HG03025 (cell line): ENCODE data around the gene TOMM7.
"Not testable (repeated sequence)": the region's sequence is repeated elsewhere in the genome, so short reads cannot be mapped to it uniquely, and the experiment has no call there.

Source experiments
- ATAC-seq: cut with Tn5 transposase; IDR thresholded peaks from one replicate; pipeline ENCODE4 v1.9.1; 2021; ENCODE audit warnings: mild to moderate bottlenecking, moderate library complexity; ENCODE audit not compliant: unreplicated experiment, low FRiP score

TOMM7 gene

DNA sequence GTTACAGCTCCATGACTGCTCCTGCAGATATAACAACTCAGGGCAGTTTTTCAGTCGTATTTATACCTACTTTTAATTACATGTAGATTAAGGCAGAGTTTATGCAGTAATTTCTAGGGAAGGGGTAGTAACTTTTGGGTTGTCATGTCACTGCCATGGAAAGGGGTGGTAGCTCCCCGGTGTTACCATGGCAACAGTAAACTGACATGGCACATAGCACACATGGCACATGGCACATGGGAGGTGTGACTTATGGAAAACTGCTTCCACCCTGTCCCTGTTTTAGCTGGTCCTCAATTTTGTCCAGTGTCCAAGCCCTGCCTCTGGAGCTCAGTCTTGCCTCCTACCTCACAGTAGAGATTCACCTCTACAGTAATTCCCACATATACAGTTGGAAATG lies 3.9 kb upstream of the TOMM7 start:
- no peak for ATAC-seq

GRCh38 chr7:22824760-22825159 lies 2.1 kb upstream of the TOMM7 start:
- no peak for ATAC-seq

- ATAC-seq, result no peak
Measured at GRCh38 chr7:22823142-22823497, 471 bp upstream of the TOMM7 start.

DNA sequence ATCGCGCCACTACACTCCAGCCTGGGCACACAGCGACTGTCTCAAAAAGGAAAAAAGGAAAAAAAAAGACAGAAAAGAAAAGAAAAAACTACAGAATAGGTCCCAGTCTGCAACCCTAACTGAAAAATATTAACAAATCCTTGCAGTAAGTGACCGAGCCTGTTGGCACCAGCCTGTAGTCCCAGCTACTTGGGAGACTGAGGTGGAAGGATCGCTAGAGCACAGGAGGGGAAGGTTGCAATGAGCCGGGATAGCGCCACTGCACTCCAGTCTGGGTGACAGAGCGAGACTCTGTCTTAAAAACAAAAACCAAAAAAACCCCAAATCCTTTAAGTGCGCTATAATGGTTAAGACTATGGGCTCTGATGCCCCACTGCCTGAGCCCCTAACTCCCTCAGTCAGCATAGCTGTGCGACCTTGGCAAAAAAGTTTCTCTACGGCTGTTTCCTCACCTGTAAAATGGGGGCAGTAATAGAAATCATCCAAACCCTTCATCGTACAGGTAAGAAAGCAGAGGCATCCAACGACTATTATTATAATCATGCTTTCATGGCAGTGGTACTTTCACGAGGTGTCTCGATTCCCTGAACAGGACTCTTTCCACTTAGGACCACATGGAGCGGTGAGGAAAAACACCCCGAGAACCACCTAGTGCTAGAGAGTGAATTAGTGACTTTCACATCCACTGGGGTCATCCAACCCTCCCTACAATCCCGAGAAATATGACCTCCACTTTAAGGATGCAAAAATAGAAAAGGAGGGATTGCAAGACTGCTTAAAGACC lies 755 bp downstream of the TOMM7 start:
- ATAC-seq, result peak; percentile 17

GRCh38 chr7:22819476-22819875 lies 3.2 kb downstream of the TOMM7 start:
- no peak for ATAC-seq

DNA sequence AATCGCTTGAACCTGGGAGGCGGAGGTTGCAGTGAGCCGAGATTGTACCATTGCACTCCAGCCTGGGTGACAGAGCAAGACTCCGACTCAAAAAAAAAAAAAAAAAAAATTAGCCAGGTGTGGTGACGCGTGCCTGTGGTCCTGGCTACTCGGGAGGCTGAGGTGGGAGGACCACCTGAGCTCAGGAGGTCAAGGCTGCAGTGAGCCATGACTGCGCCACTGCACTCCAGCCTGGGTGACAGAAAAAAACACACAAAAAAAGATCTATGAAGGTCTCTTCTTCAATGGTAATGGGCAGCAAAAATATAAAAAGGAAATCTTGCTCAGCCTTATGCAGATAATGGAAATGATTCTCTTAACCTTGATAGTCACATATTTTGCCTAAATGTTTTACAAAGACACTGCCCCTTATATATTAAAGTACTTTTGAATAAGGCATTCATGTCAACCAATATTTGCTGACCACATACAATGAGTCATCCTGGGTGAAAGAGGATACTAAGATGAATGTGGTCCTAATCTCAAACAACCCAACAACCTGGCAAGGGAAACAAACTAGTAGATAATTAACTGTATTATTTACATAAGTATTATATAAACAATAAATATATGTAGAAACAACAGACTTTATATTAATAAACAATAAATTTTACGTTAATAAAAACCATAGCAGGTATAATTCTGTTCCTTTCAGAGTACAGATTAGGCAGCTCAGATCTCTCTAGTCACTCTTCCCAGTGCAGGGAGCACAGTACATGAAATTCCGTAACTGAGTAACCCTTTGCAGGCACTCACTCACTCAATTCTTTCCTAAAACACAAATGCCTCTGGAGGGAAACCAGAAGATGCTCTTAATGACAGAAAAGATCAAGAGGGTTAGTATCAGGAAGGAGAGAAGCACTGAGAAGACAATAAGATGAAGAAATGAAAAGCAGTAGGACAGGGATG lies 8.1 kb downstream of the TOMM7 start:
- ATAC-seq, result no peak

GRCh38 chr7:22812353-22812752 lies 10.3 kb downstream of the TOMM7 start:
- no peak for ATAC-seq

- no peak for ATAC-seq
Measured at GRCh38 chr7:22811746-22812280, 10.8 kb downstream of the TOMM7 start.

DNA sequence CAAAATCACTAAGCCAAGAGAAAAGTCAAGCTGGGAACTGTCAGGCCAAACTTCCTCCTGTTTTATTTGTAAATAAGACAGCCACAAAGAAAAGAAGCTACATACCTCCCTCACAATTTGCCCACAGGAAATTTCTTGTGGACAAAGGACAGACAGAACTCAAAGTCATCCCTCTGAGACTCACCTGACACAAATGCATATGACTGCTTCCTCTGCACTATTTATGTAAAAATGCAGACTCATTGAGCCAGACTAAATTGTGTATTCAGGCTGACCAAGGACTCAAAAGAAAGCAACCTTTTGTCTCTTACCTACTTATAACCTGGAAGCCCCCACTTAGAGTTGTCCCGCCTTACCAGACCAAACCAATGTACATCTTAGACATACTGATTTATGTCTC lies 11.8 kb downstream of the TOMM7 start:
- ATAC-seq, result no peak

DNA sequence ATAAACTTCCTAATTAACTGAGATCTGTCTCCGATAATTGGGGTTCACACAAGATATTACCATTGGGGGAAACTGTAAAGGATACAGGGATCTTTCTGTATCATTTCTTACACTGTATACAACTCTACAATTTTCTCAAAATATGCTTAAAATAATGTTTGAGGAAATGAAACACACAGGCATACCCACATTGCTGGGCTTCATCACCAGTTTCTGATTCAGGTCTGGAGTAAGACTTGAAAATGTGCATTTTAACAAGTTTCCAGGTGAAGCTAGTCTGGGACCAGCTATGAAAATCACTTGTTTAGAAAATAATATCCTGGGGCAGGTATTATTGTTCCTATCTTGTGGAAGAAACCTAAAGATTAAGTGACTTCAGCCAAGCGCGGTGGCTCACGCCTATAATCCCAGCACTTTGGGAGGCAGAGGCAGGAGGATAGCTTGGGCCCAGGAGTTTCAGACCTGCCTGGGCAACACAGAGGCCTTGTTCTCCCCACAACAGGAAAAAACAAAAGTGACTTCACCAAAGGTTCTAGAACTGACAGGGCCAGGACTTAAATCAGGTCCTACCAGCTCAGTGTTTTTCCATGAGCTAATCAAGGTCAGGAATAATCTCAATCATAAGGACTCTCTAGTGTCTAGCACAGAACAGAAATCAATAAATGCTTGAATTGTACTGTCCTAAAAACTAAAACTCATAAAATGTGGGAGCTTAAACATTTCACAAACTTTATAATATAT lies 12.6 kb downstream of the TOMM7 start:
- ATAC-seq, result no peak

GRCh38 chr7:22808140-22808539 lies 14.5 kb downstream of the TOMM7 start:
- ATAC-seq, result no peak

DNA sequence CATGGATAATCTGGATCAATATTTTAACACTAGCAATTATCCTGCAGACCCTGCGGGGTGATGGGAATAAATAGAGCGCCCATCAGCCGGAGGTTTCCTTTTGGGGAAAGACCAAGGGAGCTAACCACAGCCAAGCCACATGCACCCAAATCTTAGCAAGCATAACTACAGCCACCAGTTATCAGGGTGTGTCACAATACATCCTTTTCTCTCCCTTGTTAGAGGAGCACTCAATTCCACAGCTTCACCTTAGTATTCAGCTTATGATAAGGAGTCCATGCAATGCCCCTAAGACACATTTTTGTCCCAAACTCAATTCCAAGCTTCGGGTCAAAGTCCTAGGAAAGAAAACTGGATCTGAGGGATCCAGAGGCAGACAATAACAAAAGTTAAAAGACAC lies 15.9 kb downstream of the TOMM7 start:
- ATAC-seq, result no peak

DNA sequence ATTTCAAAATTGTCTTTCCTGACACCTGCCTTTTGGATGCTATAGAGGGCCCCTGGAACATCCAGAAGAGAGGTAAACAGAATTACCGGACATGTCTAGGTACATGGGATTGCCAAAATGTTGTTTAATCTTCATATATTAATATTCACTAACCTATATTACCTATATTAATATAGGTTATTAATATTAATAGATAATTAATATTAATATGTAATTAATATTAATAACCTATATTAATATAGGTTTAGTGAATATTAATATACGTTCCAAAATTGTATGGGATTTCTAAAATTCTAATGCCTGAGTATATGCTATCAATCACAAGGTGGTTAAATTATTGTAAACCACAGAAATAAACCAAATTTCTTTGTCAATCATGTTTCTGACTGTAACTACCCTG lies 17.4 kb downstream of the TOMM7 start:
- ATAC-seq, result no peak

DNA sequence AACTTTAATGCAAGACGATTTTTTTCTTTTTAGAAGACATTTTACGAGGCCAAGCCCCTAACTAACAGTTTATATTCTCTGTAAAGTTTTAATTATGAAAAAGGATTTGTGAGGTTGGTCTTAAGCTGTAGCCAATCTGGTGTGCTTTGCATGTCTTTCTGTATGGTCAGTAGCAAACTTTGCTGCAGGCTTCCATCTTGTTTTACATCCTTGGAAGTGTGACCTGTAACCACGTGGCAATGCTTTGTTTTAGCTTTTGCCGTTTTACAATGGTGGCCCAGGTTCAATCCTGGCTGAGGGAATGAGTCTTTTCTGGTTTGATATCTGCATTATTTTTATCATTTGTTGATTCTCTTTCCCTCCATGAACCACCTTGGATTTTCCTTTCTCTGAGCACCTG lies 19.8 kb downstream of the TOMM7 start:
- not testable (repeated sequence) for ATAC-seq

DNA sequence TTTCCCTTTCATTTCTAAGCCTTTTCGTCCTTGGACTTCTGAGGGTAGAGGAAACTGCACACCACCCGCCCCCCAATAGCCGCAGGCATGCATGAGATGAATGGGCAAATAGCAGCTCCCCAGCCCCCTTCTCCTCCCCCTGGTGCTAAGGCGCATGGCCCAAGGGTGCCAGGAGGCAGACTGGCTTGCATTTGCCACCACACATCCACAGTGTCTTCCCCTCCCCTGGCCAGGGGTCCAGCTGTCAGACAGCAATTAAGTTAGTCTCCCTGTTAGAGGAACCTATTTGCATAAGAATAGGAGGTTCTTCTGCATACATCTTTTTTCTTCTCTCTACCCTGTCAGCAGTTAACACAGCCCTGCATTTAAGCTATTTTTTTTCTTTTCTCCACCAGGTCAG lies 20.2 kb downstream of the TOMM7 start:
- ATAC-seq, result no peak

DNA sequence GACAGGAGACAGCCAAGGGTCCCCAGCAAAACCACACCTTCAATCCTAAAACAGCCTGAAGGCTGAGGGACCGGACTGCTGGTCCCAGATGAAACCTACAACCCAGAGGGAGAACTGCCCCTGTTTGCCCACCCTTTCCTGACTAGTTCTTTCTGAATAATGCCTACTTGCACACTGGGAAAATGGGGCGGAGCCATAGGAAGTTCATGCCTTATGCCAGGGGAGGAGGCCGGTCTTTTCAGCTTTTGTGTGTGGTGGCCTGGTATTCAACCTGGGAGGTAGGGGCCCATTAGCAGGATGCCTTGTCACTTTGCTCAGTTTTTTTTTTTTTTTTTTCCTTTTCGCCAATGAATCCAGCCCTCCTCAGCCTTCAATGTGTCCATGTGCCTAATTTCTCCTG lies 20.7 kb downstream of the TOMM7 start:
- no peak for ATAC-seq

DNA sequence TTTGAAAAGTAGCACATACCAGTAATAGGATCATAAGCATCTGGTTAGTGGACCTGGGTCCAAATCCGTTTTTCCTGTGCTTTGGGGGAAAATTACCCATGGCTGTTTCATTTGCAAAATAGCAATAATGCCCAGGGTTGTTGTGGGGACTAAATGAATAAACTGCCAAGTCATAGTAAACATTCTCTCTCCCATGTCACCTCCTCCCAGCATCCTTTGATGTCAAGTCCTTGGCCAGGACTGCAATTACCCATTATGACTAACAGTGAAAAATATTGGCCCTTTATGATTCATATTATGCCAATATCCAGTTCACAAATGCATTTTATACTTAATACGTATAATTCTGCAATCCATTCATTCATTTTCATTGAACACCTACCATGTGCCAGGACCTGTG lies 23.0 kb downstream of the TOMM7 start:
- ATAC-seq, result no peak

GRCh38 chr7:22793593-22794462 lies 28.8 kb downstream of the TOMM7 start:
- no peak for ATAC-seq

- ATAC-seq, result no peak
Measured at GRCh38 chr7:22791204-22792158, 31.2 kb downstream of the TOMM7 start.
